SK-N-DZ (cell line): ENCODE results near the gene SLC4A5.
"Not testable (repeated sequence)": the region's sequence is repeated elsewhere in the genome, so short reads cannot be mapped to it uniquely, and the experiment has no call there.

Source experiments
- DNase-seq: peaks from one replicate; pipeline ENCODE4 v3.0.0-alpha.2; 2015; ENCODE audit warnings: low spot score

Gene SLC4A5

DNA sequence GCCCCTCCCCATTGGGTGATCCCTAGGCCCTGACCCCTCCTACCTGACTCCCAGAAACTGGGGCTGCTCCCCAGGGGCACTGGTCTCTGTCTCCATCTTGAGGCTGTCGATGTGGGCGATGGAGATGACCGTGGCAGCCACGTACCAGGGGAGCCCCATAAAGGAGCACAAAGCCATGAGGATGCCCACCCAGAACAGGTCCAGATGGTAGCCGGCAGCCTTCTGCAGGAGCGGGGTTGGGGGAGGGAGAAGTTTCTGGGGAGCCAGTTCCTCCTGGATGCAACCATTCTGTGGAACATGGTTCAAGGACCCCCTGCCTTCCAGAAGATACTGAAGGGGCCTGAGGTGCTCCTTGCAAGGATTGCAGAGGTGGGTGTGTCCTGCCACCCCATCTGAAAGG is 110.8 kb downstream of the SLC4A5 start:
- no peak for DNase-seq

DNA sequence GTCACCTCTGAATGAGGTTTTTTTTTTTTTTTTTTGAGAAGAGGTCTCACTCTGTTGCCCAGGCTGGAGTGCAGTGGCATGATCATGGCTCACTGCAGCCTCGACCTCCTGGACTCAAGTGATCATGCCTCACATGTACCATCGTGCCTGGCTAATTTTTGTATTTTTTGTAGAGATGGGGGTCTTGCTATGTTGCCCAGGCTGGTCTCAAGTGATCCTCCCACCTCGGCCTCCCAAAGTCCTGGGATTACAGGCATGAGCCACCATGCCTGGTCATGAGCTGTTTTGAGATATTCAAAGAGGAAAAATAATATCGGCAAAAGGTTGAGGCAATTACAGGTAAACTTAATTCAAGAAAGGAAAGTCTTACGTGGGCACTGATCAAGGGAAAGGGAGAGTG is 113.4 kb downstream of the SLC4A5 start:
- DNase-seq: not testable (repeated sequence)

DNA sequence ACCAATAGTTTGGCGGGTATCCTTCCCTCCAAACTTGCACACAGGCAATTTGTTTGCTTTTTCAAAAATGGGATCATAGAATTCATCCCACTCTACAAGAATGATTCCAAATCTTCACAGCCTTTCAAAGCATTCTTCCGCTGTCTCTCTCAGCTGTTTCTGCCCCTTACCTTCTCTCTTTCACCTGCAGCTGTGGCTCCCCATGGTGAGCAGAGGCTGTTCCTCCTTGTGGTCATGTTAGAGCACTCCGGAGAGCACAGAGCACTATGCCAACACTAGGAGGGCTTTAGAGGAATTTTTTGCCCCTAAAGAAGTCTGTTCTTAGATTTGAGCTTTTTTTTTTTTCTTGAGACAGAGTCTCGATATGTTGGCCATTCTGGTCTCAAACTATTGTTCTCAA is 114.4 kb downstream of the SLC4A5 start:
- DNase-seq: no peak

DNA sequence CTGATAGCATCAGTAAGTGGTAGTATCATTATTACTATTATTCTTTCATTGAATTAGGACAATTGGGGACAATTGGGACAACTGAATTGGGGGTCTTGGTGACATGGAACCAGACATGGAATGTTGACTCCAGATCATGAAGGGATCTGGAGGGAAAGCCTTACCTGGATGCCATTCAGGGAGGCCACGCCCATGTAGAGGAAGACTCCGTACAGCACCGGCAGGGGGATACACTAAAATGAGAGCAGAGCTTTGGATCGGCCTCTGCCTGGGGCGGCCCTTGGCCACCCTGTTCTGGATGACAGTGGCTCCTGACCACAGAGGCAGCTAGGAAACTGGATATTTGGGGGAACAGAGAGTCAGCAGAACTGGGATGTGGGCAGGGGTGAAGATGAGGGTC is 115.6 kb downstream of the SLC4A5 start:
- DNase-seq: no peak

DNA sequence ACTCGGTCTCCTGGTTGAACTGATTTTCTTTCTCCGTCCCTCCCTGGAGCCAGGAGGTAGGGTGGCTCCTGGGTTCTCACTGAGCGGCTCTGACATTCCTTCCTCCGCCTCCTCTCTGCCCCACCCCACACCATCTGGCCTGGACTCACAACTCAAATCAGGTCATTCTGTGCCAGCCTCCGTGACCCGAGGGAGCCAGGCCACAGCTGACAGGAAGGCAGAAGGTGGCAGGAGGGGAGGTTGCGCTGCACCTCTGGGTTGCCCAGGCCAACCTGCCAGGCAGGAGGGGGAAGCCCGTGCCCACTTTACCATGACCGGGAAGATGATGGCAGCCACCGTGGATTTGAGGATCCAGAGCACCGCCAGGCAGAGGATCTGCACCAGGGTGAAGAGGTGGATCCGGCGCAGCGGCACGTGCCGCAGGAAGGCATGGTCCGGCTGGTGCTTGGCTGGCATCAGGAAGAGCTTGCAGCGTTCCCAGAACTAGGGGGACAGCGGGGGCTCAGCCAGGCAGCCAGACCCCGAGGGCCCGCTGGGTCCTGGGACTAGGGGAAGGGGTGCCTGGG is 116.5 kb downstream of the SLC4A5 start:
- no peak for DNase-seq

DNA sequence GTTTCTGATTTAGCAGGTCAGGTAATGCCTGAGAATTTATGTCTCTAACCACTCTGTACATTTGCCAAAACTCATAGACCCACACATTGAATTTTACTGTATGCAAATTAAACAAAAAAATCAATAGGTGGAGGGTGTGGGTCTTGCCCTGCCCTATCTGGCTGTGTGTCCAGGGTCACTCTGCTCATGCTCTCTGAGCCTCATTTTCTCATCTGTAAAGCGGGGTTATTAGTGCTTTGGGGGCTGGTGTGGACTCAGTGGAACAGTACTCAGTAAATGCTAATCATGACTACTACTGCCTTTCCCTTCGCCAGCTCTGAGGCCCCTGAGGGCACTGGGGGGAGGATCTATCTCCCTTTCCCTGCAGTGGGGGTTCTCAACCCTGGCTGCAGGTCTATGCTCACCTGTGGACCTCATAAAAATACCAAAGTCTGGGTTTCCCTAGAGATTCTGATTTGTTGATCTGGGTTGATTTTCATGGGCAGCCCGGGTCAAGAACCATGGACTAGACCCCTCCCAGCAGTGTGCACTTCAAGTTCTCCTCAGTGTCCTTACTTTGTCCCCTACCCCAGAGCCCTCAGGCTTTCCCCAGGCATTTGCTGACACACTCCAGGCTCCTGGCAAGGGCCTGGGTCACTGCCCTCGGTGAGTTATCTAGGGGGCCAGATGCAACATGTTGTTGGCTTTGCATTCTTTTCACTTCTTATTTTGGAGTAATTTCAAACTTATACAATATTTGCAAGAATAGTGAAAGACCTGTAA is 117.3 kb downstream of the SLC4A5 start:
- no peak for DNase-seq

DNA sequence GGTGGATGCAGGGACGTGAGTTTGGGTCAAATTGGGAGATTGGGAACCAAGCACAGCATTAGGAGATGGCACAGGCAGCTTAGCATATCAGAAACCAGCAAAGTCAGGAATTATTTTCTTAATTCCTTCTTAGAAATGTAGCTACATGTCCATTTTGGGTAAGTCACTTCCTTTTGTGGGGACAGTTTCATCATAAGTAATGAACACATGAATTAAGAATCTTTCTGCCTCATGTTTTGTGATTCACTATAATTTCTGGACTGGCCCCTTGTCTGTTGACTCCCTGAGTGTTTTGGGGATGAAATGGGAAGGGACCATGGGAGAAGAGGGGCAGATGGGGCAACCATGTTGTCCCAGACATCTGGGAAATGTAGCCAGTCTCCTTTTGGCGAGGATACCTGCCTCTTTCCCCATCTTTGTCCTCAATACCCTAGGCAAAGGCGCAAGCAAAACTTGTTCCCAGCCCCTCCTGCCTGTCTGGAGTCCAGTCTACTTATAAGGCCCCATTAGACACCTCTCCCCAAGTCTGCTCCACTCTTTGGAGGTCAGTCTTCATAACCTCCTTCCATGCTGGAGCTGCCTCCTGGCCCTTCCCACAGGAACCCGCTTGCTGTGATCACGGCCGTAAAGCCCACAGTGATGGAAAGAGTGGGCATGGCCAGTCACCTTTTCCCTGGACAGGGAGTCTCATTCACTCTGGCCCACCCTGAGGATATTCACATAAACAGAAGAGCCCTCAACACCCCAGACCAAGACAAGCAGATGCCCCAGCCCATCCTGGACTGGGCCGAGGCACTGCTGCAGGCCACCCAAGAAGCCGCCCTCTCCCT is 119.1 kb downstream of the SLC4A5 start:
- DNase-seq: no peak

DNA sequence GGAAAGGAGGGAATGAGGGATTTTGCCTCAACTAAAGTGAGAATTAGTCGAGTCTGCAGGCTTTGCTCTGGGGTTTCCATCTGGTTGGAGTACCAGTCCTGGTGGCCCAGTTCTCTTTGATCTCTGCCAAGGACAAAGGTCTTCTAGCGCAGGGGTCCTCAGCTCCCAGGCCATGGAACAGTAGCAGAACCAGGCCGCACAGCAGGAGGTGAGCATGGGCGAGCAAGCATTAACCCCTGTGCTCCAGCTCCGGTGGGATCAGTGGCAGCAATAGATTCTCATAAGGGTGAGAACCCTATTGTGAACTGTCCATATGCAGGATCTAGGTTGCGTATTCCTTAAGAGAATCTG is 120.9 kb downstream of the SLC4A5 start:
- DNase-seq: no peak

DNA sequence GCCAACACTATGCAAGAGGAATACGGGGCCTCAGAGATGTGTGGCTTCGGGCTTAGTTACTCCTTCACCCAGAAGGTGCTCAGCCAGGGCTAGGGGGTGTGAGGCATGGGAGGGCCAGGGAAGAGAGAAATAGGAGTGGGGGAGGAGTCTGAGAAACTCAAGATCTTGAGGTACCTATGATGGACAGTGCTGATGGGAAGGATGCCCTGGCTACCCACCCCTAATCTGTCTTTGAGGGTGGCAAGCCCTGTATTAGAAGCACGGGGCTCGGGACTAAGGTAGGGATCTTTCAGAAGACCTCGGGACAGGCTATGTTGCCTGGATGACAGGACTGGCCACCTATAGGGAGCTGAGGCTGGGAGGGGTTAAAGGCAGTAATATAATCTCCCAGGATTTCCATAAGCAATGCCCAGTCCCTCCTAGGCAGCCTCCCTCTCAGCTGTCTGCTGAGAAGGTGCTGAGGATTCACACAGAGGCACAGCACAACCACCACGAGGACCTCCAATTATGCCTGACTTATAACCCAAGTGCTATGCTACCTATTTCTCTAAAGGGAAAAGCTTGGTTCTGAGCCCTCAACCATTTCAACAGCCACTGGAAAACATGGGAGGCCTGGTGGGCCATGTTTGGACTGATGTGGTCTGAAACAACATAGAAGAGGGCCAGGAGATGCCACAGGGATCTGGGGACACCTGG is 121.5 kb downstream of the SLC4A5 start:
- no peak for DNase-seq

DNA sequence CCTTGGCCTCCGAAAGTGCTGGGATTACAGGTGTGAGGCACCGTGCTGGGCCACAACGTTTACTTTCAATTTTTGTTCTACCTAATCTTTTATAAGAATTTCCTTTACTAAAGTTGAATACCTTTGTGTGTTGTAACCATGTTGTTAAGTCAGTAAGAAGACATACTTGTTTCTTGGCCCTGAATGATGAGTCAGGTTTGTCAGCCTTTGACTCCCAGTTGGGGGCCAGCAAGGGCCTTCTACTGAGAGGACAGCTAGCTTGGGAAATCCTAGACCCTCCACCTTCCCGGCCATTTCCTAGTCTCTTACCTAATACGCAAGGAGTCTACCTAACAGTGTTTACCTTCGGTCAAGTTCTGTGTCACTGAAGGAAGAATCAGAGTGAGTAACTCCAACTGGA is 122.1 kb downstream of the SLC4A5 start:
- no peak for DNase-seq

DNA sequence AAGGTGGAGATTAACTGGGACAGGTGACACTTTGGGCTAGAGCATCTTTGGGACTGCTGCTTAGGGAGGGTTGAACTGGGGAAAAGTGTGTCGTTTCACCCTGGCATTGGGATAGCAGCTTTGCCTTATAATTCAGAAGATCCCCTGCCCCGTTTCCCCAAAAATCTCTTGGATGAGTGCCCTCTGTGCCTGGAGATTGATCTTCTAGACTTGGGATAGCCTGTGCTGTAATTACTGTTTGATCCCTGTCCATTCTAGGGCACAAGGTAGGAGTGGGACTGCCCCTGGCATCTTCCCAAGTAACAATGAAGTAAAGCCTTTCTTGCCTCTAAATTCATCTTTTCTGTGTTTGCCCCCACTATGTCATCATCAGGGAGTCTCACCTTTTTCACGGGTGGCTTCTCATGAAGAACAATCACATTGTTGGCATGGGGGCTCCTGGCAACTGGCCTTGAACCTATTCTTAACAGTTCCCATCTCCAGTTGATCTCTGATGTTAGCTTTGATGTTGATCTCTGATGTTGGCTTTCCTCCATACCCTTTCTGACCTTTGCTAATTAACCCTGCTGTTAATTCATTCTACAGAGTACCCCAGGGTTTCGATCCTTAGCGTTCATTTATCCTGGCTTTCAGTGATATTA is 123.2 kb downstream of the SLC4A5 start:
- DNase-seq: no peak

DNA sequence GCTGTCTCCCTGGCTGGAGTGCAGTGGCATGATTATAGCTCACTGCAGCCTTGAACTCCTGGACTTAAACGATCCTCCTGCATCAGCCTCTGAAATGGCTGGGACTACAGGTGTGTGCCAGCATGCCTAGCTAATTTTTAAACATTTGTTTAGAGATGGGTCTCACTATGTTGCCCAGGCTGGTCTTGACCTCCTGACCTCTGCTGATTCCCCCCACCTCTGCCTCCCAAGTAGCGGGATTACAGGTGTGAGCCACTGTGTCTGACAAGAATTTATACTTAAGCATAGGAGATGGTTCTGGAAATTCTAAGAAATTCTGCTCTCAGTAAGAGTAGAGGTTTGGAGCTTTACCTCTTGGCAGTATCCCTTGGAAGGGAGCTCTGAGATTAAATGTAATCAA is 126.6 kb downstream of the SLC4A5 start:
- DNase-seq: no peak

DNA sequence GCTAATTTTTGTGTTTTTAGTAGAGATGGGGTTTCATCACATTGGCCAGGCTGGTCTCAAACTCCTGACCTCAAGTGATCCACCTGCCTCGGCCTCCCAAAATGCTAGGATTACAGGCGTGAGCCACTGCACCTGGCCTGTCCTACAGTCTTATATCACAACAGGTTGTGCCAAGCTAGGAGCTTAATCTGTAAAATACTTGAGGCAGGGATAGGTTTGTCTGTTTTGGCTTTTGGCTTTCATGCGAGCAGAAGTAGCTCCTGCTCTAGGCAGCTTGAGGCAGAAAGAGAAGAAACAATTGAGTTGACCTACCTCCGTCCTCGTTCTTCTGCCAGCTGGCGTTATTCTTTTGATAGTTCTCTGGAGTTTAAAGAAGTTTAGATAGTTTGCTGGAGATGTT is 127.4 kb downstream of the SLC4A5 start:
- DNase-seq: not testable (repeated sequence)

DNA sequence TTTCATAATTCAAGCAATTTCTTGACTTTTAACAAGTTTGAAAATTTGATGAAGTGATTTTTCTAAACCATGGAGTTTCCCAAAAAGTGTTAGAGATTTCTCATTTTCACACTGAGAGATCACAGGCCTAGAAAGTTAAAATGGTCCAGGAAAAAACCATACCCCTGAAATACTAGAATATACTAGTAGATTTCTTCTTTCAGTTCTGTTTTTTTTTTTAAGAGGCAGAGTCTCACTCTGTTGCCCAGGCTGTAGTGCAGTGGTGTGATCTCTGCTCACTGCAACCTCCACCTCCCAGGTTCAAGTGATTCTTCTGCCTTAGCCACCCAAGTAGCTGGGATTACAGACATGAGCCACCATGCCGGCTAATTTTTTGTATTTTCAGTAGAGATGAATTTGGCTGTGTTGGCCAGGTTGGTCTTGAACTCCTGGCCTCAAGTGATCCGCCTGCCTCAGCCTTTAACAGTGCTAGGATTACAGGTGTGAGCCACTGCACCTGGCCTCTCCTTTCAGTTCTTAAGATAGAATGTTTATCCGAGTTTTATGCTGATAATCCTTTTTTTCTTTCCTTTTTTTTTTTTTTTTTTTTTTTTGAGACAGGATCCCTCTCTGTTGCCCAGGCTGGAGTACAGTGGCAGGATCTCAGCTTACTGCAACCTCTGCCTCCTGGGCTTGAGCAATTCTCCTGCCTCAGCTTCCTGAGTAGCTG is 130.4 kb downstream of the SLC4A5 start:
- DNase-seq: no peak

DNA sequence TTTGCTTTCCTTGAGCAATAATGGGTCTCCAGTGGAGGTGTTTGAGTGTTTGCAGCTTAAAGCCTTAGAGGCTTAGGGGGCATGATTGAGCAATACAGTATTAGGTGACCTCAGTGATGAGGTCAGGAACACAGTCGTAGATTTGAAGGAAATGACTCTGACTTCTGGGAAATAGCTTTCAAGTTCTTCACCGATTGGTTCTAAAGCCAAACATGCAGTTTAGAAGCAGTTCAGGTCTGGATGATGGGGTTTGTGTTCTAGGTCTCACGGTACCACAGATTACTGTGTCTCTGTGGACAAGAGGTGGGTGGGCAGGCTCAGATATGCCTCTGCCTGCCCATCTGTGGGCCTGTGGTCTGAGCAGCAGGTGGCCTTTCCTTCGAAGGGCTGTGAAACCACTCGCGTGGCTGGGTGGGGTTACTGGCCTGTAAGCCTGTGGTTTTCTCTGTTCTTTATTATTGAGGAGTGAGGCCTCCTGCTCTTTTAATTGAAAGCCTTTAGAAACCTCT is 137.0 kb downstream of the SLC4A5 start:
- DNase-seq: no peak

DNA sequence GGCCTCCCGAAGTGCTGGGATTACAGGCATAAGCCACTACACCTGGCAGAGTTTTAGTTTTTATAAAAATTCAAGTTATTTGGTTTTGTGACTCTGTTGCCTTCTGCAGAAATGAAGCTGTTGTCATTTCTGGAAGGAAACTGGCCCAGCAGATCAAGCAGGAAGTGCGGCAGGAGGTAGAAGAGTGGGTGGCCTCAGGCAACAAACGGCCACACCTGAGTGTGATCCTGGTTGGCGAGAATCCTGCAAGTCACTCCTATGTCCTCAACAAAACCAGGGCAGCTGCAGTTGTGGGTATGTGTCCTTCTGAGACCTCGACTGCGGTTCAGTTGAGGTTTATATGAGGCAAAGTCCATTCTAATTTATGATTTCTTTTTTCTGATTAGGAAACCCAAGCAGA is 137.6 kb downstream of the SLC4A5 start:
- DNase-seq: no peak

DNA sequence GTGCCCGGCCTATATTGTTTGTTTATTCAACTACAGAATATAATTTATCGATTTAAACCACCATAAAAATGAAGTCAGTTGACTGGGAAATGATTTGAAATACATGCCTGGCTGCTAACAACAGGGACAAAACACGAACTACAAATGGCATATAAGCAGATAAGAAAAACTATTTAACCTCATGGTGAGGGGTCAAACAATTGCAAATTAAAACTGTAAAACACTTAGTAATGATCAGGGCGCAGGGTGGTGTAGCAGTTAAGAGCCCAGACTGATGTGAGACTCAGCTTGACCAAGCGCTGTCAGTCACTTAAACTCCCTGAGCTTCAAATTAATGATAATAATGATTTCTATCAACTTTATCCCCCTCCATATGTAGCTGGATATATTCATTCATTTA is 138.1 kb downstream of the SLC4A5 start:
- DNase-seq: no peak

DNA sequence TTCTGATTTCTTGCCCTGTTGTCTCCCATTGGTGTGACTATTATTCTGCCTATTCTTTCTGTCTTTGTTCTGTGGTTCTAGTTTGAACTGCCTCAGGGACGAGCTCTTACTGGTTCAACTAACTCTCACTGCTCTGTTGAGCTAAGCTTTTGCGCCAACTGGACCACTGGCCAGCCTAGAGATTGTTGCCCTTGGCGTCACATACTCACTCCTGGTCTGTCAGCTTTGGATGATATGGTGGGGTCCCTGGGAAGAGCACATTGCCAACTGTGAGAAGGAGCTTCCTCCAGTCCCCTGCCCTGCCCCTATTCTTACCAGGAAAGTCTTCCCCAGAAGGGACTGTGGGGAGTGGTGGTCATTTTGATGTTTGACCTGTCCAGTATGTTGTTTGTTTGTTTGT is 138.8 kb downstream of the SLC4A5 start:
- no peak for DNase-seq

DNA sequence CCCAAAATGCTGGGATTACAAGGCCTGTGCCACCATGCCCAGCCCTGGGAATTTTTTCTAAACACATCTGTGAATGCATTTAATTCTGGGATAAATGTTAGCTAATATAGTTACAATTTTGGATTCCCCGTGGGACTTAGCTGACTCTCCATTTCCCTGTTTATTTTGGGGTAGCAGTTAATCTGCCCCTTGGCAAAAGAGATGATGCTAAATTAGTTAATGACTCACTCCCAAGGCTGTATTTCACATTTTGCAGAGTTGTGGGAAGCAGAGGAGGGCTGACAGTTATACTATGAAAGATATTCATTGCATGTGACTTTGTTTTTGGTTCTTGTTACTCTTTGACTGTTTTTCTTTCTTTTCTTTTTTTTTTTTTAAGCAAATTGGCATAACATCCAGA is 141.6 kb downstream of the SLC4A5 start:
- DNase-seq: no peak

DNA sequence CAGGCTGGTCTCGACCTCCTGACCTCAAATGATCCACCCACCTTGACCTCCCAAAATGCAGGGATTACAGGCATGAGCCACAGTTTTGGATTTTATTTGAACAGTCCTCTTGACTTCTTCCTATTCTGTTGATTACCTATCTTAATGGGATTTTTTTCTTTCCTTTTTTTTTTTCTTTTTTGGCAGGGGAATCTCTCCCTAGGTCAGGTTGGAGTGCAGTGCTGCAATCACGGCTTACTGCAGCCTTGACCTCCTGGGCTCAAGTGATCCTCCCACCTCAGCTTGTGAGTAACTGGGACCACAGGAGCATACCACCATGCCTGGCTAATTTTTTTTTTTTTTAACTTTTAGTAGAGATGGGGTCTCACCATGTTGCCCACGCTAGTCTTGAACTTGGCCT is 142.0 kb downstream of the SLC4A5 start:
- no peak for DNase-seq

DNA sequence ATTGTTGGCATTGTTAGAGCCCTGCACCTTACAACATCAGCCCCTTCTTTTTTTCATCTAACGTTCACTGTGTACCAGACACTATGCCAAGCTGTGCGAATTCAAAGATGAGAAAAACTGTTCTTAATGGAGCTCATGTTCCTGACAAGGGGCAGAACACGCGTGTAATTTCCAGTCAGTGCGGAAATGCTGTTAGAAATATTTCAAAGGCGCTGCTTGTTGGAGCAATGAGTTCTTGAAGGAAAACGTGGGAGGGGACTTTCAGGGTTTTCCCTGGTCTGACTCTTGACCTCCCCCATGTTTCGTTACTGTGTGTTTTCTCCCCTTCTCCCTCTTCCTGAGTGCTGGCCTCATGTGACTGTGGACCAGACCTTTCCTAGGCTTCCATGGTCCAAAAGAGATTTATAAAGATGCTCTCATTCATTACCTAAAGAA is 143.3 kb downstream of the SLC4A5 start:
- DNase-seq: no peak
